ENCODE results near the gene TRPC4. TPM values are rescaled to one million over a fixed set of nuclear protein-coding genes. Genes with fewer than 3 reads are reported as not detected.

Gene TRPC4
- polyA plus RNA-seq, 3 donors = not detected

GRCh38 chr13:37700887-37701286 is 168.7 kb downstream of the TRPC4 start:
- peaks cover 0 to under 1% (median 0%) of the 10 kb centered on the region in 3 donors for H3K27me3 Mint-ChIP-seq (ENCODE audit: low read depth in 3 of 3)

GRCh38 chr13:37695200-37695599 is 174.4 kb downstream of the TRPC4 start:
- Mint-ChIP-seq H3K4me3 (no peak overlapping the region), H3K27me3 (ENCODE audit: low read depth in 3 of 3) (peaks cover 0 to 2% (median 2%) of the 10 kb centered on the region in 3 donors), H3K27ac (no peak overlapping the region), H3K9me3 (peaks cover 0 to 8% (median 2%) of the 10 kb centered on the region in 7 donors), H3K4me1 (no peaks in the 10 kb centered on the region), H3K36me3 (no peaks in the 10 kb centered on the region)
- Histone ChIP-seq H3K9me3 (replicated peaks in 1 of 2; ENCODE audit: control insufficient read depth in 1 of 2, insufficient read depth in 1 of 2, low read length in 2 of 2) (no peaks in the 10 kb centered on the region), H3K9ac (ENCODE audit: insufficient read depth, low read length, poor library complexity, severe bottlenecking) (no peak overlapping the region), H3K79me2 (ENCODE audit: insufficient read depth, low read length) (no peaks in the 10 kb centered on the region), H3K36me3 (replicated peaks in 1 of 2; ENCODE audit: control insufficient read depth in 1 of 2, insufficient read depth in 2 of 2, low read length in 2 of 2) (no peaks in the 10 kb centered on the region), H3K27me3 (ENCODE audit: control insufficient read depth in 2 of 2, insufficient read depth in 2 of 2, low read length in 2 of 2) (no peaks in the 10 kb centered on the region), H3K4me2 (replicated peaks; ENCODE audit: extremely low read depth, low read length, poor library complexity, severe bottlenecking) (no peak overlapping the region), H3K27ac (ENCODE audit: low read depth in 1 of 2, low read length in 2 of 2) (no peak overlapping the region), H3K4me1 (ENCODE audit: control insufficient read depth in 1 of 2, insufficient read depth in 2 of 2, low read length in 2 of 2) (no peaks in the 10 kb centered on the region), H4K20me1 (ENCODE audit: insufficient read depth, low read length) (no peaks in the 10 kb centered on the region), H3K4me3 (replicated peaks in 1 of 3; ENCODE audit: low read depth in 2 of 3, low read length in 3 of 3) (no peak overlapping the region), H2AFZ (ENCODE audit: insufficient read depth, low read depth, low read length, poor library complexity, severe bottlenecking) (no peak overlapping the region)
- intact Hi-C loops (cut with micrococcal nuclease) = no loop called here
- 95% methylated on average over 3 of the region's 3 CpGs for WGBS (ENCODE audit: insufficient coverage)
- no peak for DNase-seq
- no peak for TF ChIP-seq CTCF (IDR thresholded peaks at IDR 0.05)

More at GRCh38 chr13:37700887-37701286, 168.7 kb downstream of the TRPC4 start:
- H3K9me3 ChIP-seq (replicated peaks in 1 of 2; ENCODE audit: control insufficient read depth in 1 of 2, insufficient read depth in 1 of 2, low read length in 2 of 2) = no peaks in the 10 kb centered on the region
- no peaks in the 10 kb centered on the region for H3K27me3 ChIP-seq (ENCODE audit: control insufficient read depth in 2 of 2, insufficient read depth in 2 of 2, low read length in 2 of 2)
- H3K9me3 Mint-ChIP-seq = peaks cover 0 to 5% (median 1%) of the 10 kb centered on the region in 7 donors
- H2AFZ ChIP-seq (ENCODE audit: insufficient read depth, low read depth, low read length, poor library complexity, severe bottlenecking) = no peak overlapping the region
- no peak overlapping the region for H3K27ac Mint-ChIP-seq
- no peaks in the 10 kb centered on the region for H3K4me1 Mint-ChIP-seq
- no CpG with 5 or more reads among the region's 2 CpGs for WGBS (ENCODE audit: insufficient coverage)
- H3K27ac ChIP-seq (ENCODE audit: low read depth in 1 of 2, low read length in 2 of 2) = no peak overlapping the region
- H3K9ac ChIP-seq (ENCODE audit: insufficient read depth, low read length, poor library complexity, severe bottlenecking) = no peak overlapping the region
- H4K20me1 ChIP-seq (ENCODE audit: insufficient read depth, low read length) = no peaks in the 10 kb centered on the region
- H3K36me3 Mint-ChIP-seq = no peaks in the 10 kb centered on the region
- H3K4me1 ChIP-seq (ENCODE audit: control insufficient read depth in 1 of 2, insufficient read depth in 2 of 2, low read length in 2 of 2) = no peaks in the 10 kb centered on the region
- H3K4me3 ChIP-seq (replicated peaks in 1 of 3; ENCODE audit: low read depth in 2 of 3, low read length in 3 of 3) = no peak overlapping the region
- DNase-seq = no peak
- no peaks in the 10 kb centered on the region for H3K36me3 ChIP-seq (replicated peaks in 1 of 2; ENCODE audit: control insufficient read depth in 1 of 2, insufficient read depth in 2 of 2, low read length in 2 of 2)
- no peak overlapping the region for H3K4me2 ChIP-seq (replicated peaks; ENCODE audit: extremely low read depth, low read length, poor library complexity, severe bottlenecking)
- H3K79me2 ChIP-seq (ENCODE audit: insufficient read depth, low read length) = no peaks in the 10 kb centered on the region
- TF ChIP-seq CTCF (IDR thresholded peaks at IDR 0.05) = no peak
- intact Hi-C loops (cut with micrococcal nuclease) = no loop called here
- H3K4me3 Mint-ChIP-seq = no peak overlapping the region

Measured in CD14-positive monocyte (primary cell).